NCI-H2029 (cell line): Measurements from ENCODE around the gene CFAP157.
A peak's percentile ranks its signal among the peaks of the same experiment; 100 is the strongest.

Experiments
- DNase-seq: peaks from one replicate; lab custom pipeline; 2025; lab: John Stamatoyannopoulos, UW

CFAP157 gene

DNA sequence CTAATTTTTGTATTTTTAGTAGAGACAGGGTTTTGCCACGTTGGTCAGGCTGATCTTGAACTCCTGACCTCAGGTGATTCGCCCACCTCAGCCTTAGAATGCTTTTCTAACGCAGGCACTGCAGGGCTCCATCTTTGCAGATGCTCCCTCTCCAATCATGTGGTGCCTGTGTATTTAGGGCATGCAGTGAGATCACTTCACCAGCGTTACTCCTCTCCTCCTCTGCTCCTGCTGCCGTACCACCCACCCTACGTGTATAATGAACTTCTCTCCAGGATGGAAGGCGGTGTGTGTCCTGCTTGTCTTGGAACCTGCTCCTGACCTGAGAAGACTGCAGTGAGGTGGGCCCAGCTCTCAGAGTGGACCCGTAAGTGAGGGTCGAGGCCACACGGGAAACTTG, 13.6 kb upstream of the CFAP157 start:
- no peak for DNase-seq

DNA sequence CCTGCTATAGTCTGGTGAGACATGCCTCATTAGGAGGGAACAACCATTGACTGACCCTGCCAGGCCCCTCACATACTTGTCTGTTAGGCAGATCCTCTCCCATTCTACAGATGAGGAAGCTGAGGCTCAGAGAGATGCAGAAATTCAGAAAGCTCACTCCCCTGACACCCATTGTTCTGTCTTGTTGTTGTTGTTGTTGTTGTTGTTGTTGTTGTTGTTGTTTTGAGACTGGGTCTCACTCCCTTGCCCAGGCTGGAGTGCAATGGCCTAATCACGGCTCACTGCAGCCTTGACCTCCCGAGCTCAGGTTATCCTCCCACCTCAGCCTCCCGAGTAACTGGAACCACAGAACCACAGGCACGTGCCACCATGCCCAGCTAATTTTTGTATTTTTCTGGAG, 13.1 kb upstream of the CFAP157 start:
- DNase-seq, result no peak

DNA sequence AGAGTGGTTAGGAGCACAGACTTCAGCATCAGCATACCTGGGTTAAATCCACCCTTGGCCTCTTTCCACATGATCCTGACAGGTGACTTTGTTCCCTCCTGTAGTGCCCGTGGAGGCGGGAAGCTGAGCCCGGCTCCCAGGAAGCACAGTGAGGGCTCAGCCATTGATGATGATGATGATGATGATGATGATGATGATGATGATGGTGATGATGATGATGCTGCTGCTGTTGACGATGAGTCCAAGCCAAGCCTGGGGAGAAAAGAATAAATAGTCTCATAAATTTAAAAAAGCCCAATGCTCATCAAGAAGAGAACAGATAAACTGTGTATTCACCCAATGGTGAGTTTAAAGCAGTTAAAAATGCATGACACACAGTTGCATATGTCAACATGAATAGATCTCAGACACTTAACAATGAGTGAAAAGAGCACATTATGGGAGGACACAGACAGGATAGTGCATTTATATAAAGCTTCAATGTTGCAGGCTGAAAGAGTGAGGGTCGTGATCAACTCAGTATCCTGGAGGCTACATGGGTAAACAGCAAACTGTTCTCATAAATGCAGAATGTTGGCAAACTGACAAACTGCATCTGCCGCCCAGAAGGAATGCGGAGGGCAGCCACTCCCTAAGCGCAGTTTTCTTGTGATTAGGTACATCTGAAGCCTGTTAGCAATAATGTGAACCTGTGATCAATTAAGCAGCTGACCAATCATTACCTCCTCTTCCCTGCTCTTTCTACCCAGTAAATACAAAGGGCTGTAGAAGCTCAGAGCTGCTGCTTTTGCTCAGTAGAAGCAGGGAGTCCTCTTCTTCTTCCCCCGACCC, 11.7 kb upstream of the CFAP157 start:
- no peak for DNase-seq

DNA sequence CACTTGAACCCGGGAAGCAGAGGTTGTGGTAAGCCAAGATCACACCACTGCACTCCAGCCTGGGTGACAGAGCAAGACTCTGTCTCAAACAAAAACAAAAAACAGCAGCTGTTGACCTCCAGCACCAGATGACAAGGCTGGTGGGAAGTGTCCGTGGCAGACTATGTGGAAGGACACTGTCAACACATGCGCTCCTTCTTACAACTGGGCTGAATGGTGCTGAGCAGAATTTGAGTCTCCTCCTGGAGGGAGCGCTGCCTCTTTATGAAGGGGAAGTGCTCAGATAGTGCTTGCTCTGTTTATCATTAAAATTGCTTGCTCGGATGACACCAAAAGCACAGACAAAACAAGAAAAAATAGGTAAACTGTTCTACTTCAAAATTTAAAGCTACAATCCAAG, 9.2 kb upstream of the CFAP157 start:
- no peak for DNase-seq

DNA sequence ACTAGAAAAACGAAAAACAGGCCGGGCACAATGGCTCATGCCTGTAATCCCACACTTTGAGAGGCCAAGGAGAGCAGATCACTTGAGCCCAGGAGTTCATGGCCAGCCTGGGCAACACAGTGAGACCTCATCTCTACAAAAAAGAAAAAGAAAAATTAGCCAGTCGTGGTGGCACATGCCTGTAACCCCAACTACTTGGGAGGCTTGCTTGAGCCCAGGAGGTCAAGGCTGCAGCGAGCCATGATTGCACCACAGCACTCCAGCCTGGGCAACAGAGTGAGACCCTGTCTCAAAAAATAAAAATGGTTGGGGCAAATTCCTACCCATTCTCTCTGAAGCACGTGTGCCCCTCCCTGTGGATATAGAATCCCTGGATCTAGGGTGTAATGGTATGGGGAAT, 8.4 kb upstream of the CFAP157 start:
- no peak for DNase-seq

- peak; percentile 97 for DNase-seq
Observed at GRCh38 chr9:127698985-127699670, 7.7 kb upstream of the CFAP157 start.

GRCh38 chr9:127700140-127700539, 6.6 kb upstream of the CFAP157 start:
- DNase-seq, result no peak

GRCh38 chr9:127700594-127701255, 6.1 kb upstream of the CFAP157 start:
- DNase-seq, result no peak

- DNase-seq, result no peak
Observed at GRCh38 chr9:127703289-127703946, 3.4 kb upstream of the CFAP157 start.

- DNase-seq, result no peak
Observed at GRCh38 chr9:127705577-127706379, 1.0 kb upstream of the CFAP157 start.

GRCh38 chr9:127707766-127708165, 978 bp downstream of the CFAP157 start:
- no peak for DNase-seq

- no peak for DNase-seq
Observed at GRCh38 chr9:127708952-127709587, 2.3 kb downstream of the CFAP157 start.

DNA sequence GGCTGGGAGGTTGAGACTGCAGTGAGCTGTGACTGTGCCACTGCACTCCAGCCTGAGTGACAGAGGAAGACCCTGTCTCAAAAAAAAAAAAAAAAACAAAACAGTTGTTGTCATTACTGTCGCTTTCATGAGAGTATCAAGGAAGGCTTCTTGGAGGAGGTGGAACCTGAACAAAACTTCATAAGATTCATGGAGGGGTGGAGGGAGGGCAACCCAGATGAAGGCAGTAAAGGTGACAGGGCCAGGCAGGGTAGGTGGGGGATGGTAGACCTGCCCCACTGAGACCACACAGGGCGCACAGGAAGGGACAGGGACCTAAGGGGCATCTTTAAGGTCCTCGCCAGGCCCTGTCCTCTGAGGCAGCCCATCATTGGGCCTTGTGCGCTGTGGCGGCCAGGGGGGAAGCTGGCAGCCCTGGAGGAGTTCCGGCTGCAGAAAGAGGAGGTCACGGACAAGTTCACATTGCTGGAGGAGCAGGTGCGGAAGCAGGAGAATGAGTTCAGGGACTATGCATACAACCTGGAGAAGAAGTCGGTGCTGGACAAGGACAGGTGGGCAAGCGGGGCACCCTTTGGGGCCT, 3.5 kb downstream of the CFAP157 start:
- DNase-seq, result no peak

GRCh38 chr9:127711226-127711701, 4.5 kb downstream of the CFAP157 start:
- no peak for DNase-seq

GRCh38 chr9:127711831-127712274, 5.1 kb downstream of the CFAP157 start:
- DNase-seq, result no peak

- DNase-seq, result no peak
Observed at GRCh38 chr9:127712371-127712770, 5.6 kb downstream of the CFAP157 start.

GRCh38 chr9:127712867-127713266, 6.1 kb downstream of the CFAP157 start:
- no peak for DNase-seq

GRCh38 chr9:127714020-127714750, 7.4 kb downstream of the CFAP157 start:
- DNase-seq, result no peak

DNA sequence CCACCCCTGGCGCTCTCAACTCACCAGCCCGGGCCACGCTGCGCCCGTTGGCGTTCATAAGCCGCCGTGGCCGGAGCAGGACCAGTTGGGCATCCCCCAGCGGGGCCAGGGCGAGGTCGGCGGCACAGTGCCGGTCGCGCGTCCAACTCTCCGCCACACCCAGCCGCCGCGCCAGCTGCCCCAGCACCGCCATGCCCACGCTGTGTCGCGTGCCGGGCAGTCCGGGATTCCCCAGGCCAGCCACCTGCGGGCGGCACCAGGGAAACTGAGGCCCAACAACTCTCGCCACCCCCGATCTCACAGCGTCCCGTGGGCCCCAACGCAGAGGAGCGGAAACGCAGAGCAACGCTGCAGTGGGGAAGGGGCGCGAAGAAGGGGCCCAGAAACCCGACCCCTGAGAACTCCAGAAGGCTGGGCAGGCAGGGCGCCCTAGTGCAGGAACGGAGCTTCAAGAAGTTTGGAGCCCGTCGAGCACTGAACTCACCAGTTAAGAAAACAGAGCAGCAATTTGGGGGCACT, 8.2 kb downstream of the CFAP157 start:
- no peak for DNase-seq
